Mesothelial cell of epicardium (in vitro differentiated cells): ENCODE data around the gene ITGB4. TPM values are rescaled to one million over a fixed set of nuclear protein-coding genes. Genes with fewer than 3 reads are reported as not detected.

Experiments
- DNase-seq, 2 experiments: peaks; one replicate each; pipeline ENCODE4 v3.0.0; 2021; ENCODE audit warnings: low spot score in 2 of 2; ENCODE audit not compliant: unreplicated experiment in 2 of 2
- H3K27ac Mint-ChIP-seq: 2 replicates; pipeline ENCODE4 v1.8.0; 2021; ENCODE audit warnings: mixed read lengths
- H3K27me3 Mint-ChIP-seq: 2 replicates; pipeline ENCODE4 v1.8.0; 2021; ENCODE audit warnings: low read depth, mixed read lengths
- H3K36me3 Mint-ChIP-seq: 2 replicates; pipeline ENCODE4 v1.8.0; 2021; ENCODE audit warnings: mixed read lengths
- H3K4me1 Mint-ChIP-seq: 2 replicates; pipeline ENCODE4 v1.8.0; 2021; ENCODE audit warnings: mixed read lengths
- H3K4me3 Mint-ChIP-seq: 2 replicates; pipeline ENCODE4 v1.8.0; 2021; ENCODE audit warnings: mild to moderate bottlenecking, moderate library complexity, mixed read lengths
- H3K9me3 Mint-ChIP-seq: 2 replicates; pipeline ENCODE4 v1.8.0; 2021; ENCODE audit warnings: mixed read lengths
- CTCF ChIP-seq: fragments of 200-600 bp; sonication (generic); IDR thresholded peaks from one replicate; pipeline ENCODE4 v1.5.0; 2021; ENCODE audit warnings: antibody characterized with exemption; ENCODE audit not compliant: unreplicated experiment
- total RNA-seq: library from RNA; stranded (reverse); gene quantifications from 3 replicates; pipeline ENCODE4 v1.2.1, GENCODE V29; 2021

The ITGB4 gene
- total RNA-seq, 1 donor from 2014 or later: 117 TPM

DNA sequence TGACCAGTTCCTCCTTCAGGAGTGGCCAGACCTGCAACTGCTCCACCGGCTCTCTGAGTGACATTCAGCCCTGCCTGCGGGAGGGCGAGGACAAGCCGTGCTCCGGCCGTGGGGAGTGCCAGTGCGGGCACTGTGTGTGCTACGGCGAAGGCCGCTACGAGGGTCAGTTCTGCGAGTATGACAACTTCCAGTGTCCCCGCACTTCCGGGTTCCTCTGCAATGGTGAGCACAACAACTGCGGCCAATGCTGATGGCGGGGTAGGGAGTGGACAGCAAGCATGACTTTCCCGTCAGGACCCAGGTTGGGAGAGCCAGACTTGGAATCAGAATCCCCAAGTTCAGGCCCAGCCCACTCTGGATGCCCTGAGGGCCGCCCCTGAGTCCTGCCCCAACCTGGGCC is 12.2 kb downstream of the ITGB4 start:
- no peak overlapping the region for H3K4me3 Mint-ChIP-seq
- H3K27me3 Mint-ChIP-seq: no peaks in the 10 kb centered on the region
- H3K4me1 Mint-ChIP-seq: no peaks in the 10 kb centered on the region
- no peak for TF ChIP-seq CTCF
- H3K9me3 Mint-ChIP-seq: no peaks in the 10 kb centered on the region
- no peak for DNase-seq
- H3K27ac Mint-ChIP-seq: no peak overlapping the region
- H3K36me3 Mint-ChIP-seq: peaks cover 13% of the 10 kb centered on the region

- no peaks in the 10 kb centered on the region for H3K9me3 Mint-ChIP-seq
Measured at GRCh38 chr17:75734674-75735294, 13.5 kb downstream of the ITGB4 start.

DNA sequence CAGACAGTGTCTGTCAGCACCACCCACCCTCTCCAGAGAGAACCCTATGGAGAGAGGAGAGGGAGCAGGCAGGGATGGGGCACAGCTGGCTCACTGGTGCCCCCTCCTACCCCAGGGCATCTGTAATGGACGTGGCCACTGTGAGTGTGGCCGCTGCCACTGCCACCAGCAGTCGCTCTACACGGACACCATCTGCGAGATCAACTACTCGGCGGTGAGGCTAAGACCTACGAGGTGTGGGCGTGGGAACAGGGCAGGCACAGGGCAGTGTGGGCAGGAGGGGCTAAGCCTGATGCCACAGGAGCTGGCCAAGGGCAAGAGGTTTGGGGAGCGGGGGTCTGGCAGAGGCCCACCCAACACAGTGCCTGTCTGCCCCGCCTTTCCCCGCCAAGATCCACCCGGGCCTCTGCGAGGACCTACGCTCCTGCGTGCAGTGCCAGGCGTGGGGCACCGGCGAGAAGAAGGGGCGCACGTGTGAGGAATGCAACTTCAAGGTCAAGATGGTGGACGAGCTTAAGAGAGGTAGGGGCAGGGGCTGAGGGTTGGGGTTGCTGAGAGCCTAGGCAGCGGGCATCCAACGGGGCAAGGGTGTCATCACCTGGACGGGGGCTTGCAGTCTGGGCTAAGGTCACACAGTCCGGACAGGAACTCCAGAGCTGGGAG is 15.0 kb downstream of the ITGB4 start:
- no peaks in the 10 kb centered on the region for H3K4me1 Mint-ChIP-seq
- DNase-seq: no peak
- no peak overlapping the region for H3K27ac Mint-ChIP-seq
- H3K36me3 Mint-ChIP-seq: peaks cover 14% of the 10 kb centered on the region
- no peaks in the 10 kb centered on the region for H3K9me3 Mint-ChIP-seq
- no peak overlapping the region for H3K4me3 Mint-ChIP-seq
- TF ChIP-seq CTCF: no peak
- H3K27me3 Mint-ChIP-seq: no peaks in the 10 kb centered on the region

More at GRCh38 chr17:75734674-75735294, 13.5 kb downstream of the ITGB4 start:
- H3K27me3 Mint-ChIP-seq: no peaks in the 10 kb centered on the region
- H3K4me1 Mint-ChIP-seq: no peaks in the 10 kb centered on the region
- no peak for TF ChIP-seq CTCF
- H3K27ac Mint-ChIP-seq: no peak overlapping the region
- DNase-seq: no peak
- peaks cover 10% of the 10 kb centered on the region for H3K36me3 Mint-ChIP-seq
- no peak overlapping the region for H3K4me3 Mint-ChIP-seq

- Mint-ChIP-seq H3K27ac (no peak overlapping the region), H3K9me3 (no peaks in the 10 kb centered on the region), H3K4me3 (no peak overlapping the region), H3K4me1 (no peaks in the 10 kb centered on the region), H3K27me3 (no peaks in the 10 kb centered on the region), H3K36me3 (peaks cover 13% of the 10 kb centered on the region)
- DNase-seq: no peak
- TF ChIP-seq CTCF: no peak
Measured at GRCh38 chr17:75737133-75737962, 16.1 kb downstream of the ITGB4 start.

- Mint-ChIP-seq H3K4me3 (no peak overlapping the region), H3K27me3 (no peaks in the 10 kb centered on the region), H3K36me3 (peaks cover 11% of the 10 kb centered on the region), H3K4me1 (no peaks in the 10 kb centered on the region), H3K9me3 (no peaks in the 10 kb centered on the region), H3K27ac (no peak overlapping the region)
- no peak for TF ChIP-seq CTCF
- DNase-seq: no peak
Measured at GRCh38 chr17:75738218-75738802, 17.1 kb downstream of the ITGB4 start.
